ENCODE results near the gene PTPDC1. TPM values are rescaled to one million over a fixed set of nuclear protein-coding genes. Genes with fewer than 3 reads are reported as not detected.
A peak's percentile ranks its signal among the peaks of the same experiment; 100 is the strongest.

Gene PTPDC1
- total and polyA plus RNA-seq, 4 donors: 3.1 to 26.0 (median 7.5) TPM

GRCh38 chr9:94081435-94081834 lies 2.8 kb upstream of the PTPDC1 start:
- ATAC-seq (ENCODE audit: insufficient read depth, low FRiP score) (no peak), DNase-seq (no peak)
- Histone ChIP-seq H3K27ac (ENCODE audit: low read depth in 1 of 2, low read length in 1 of 2) (no peak overlapping the region), H3K9ac (ENCODE audit: insufficient read depth in 1 of 2, low read length in 2 of 2) (no peak overlapping the region), H3K4me1 (ENCODE audit: control insufficient read depth in 5 of 5, insufficient read depth in 5 of 5, low read length in 5 of 5) (peaks cover 0 to 19% (median 7%) of the 10 kb centered on the region in 5 donors), H3K9me3 (ENCODE audit: control insufficient read depth in 4 of 4, insufficient read depth in 3 of 4, low read length in 3 of 4) (no peaks in the 10 kb centered on the region), H3K36me3 (ENCODE audit: control insufficient read depth in 4 of 4, insufficient read depth in 4 of 4, low read length in 4 of 4) (peaks cover 0 to 3% (median under 1%) of the 10 kb centered on the region in 4 donors), H3K4me3 (no peak overlapping the region), H3K27me3 (ENCODE audit: control insufficient read depth in 3 of 3, insufficient read depth in 3 of 3, low read length in 2 of 3) (no peaks in the 10 kb centered on the region)
- WGBS, 2 donors: 82 to 93% methylated on average over 4 of the region's 4 CpGs
- TF ChIP-seq, protein P1, sequence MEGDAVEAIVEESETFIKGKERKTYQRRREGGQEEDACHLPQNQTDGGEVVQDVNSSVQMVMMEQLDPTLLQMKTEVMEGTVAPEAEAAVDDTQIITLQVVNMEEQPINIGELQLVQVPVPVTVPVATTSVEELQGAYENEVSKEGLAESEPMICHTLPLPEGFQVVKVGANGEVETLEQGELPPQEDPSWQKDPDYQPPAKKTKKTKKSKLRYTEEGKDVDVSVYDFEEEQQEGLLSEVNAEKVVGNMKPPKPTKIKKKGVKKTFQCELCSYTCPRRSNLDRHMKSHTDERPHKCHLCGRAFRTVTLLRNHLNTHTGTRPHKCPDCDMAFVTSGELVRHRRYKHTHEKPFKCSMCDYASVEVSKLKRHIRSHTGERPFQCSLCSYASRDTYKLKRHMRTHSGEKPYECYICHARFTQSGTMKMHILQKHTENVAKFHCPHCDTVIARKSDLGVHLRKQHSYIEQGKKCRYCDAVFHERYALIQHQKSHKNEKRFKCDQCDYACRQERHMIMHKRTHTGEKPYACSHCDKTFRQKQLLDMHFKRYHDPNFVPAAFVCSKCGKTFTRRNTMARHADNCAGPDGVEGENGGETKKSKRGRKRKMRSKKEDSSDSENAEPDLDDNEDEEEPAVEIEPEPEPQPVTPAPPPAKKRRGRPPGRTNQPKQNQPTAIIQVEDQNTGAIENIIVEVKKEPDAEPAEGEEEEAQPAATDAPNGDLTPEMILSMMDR (IDR thresholded peaks at IDR 0.05; ENCODE audit: control extremely low read depth, extremely low read depth): no peak

- H3K36me3 ChIP-seq (ENCODE audit: control insufficient read depth in 4 of 4, insufficient read depth in 4 of 4, low read length in 4 of 4): peaks cover 0 to 3% (median under 1%) of the 10 kb centered on the region in 4 donors
Measured at GRCh38 chr9:94081864-94082463, 2.3 kb upstream of the PTPDC1 start.

DNA sequence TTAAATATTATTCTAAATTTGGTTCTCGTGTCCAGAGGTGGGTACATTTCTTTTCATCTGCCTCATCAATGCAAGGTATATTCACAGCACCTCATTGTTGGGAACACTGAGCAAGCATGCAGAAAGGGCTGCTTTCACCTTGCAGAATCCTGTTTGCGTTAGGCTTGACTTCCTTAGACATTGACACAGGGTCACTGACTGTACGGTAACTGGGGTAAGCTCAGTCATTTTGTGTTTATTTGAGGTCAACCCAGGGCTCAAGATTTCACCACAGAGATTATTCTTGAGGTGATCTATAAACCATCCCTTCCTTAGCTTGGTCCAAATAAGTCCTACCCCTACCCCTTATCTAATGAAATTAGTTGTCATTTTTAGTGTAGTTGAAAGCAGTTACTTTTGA lies 1.7 kb upstream of the PTPDC1 start:
- peak overlapping the region in 1 of 2 donors; percentile 23 for H3K27ac ChIP-seq (ENCODE audit: low read depth in 1 of 2, low read length in 1 of 2)
- 77% methylated on average over 3 of the region's 3 CpGs for WGBS, 2 donors

More at GRCh38 chr9:94081864-94082463, 2.3 kb upstream of the PTPDC1 start:
- Histone ChIP-seq H3K27me3 (ENCODE audit: control insufficient read depth in 3 of 3, insufficient read depth in 3 of 3, low read length in 2 of 3) (no peaks in the 10 kb centered on the region), H3K4me3 (no peak overlapping the region), H3K4me1 (ENCODE audit: control insufficient read depth in 5 of 5, insufficient read depth in 5 of 5, low read length in 5 of 5) (peaks cover 0 to 25% (median 7%) of the 10 kb centered on the region in 5 donors), H3K9ac (ENCODE audit: insufficient read depth in 1 of 2, low read length in 2 of 2) (no peak overlapping the region), H3K9me3 (ENCODE audit: control insufficient read depth in 4 of 4, insufficient read depth in 3 of 4, low read length in 3 of 4) (no peaks in the 10 kb centered on the region), H3K27ac (ENCODE audit: low read depth in 1 of 2, low read length in 1 of 2) (peak overlapping the region; percentile 23 to 33)
- ATAC-seq (ENCODE audit: insufficient read depth, low FRiP score) (no peak), DNase-seq (no peak)
- WGBS, 2 donors: 69 to 84% methylated on average over 8 of the region's 8 CpGs
- TF ChIP-seq, protein P1 (IDR thresholded peaks at IDR 0.05; ENCODE audit: control extremely low read depth, extremely low read depth): no peak

More for the DNA sequence above, 1.7 kb upstream of the PTPDC1 start:
- TF ChIP-seq, protein P1 (IDR thresholded peaks at IDR 0.05; ENCODE audit: control extremely low read depth, extremely low read depth): no peak
- no peaks in the 10 kb centered on the region for H3K9me3 ChIP-seq (ENCODE audit: control insufficient read depth in 4 of 4, insufficient read depth in 3 of 4, low read length in 3 of 4)
- H3K36me3 ChIP-seq (ENCODE audit: control insufficient read depth in 4 of 4, insufficient read depth in 4 of 4, low read length in 4 of 4): peaks cover 0 to 3% (median under 1%) of the 10 kb centered on the region in 4 donors
- no peak for ATAC-seq (ENCODE audit: insufficient read depth, low FRiP score)
- no peak overlapping the region for H3K9ac ChIP-seq (ENCODE audit: insufficient read depth in 1 of 2, low read length in 2 of 2)
- H3K27me3 ChIP-seq (ENCODE audit: control insufficient read depth in 3 of 3, insufficient read depth in 3 of 3, low read length in 2 of 3): no peaks in the 10 kb centered on the region
- peaks cover 0 to 25% (median 7%) of the 10 kb centered on the region in 5 donors for H3K4me1 ChIP-seq (ENCODE audit: control insufficient read depth in 5 of 5, insufficient read depth in 5 of 5, low read length in 5 of 5)
- H3K4me3 ChIP-seq: no peak overlapping the region
- DNase-seq: no peak
